Measurements from ENCODE around the gene ATP6V0C.

DNA sequence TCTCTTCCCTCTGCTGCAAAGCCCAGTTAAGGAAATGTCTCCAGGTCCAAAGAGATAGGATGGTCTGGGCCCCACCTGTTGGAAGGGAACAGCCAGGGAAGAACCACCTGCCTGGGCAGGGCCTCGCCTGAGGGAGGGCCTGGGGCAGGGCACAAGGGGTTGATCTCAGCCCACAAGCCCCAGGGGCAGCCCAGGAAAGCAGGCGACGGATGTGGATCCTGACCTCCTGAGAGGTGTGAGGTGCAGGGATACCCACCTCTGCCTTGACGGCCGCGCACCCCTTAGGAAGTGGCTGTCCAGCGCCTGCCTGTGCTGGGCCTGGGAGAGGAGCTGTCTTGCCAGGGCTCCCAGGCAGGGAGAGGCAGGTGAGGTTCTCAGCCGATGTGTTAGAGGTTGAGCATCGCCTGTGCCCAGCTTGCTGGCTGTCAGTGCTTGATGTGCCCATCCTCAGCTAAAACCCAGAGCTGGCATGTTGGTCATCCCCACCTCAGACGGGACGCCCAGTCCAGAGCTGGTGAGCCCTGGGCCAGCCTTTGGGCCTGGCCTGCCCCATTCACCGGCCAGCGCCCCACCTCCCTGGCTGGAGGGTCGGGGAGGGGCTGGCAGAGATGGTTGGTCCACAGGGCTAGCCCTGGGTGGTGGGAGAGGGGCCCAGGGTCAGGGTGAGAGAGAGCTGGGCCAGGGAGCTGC is 17.0 kb downstream of the ATP6V0C start:
- TF ChIP-seq, protein P1, sequence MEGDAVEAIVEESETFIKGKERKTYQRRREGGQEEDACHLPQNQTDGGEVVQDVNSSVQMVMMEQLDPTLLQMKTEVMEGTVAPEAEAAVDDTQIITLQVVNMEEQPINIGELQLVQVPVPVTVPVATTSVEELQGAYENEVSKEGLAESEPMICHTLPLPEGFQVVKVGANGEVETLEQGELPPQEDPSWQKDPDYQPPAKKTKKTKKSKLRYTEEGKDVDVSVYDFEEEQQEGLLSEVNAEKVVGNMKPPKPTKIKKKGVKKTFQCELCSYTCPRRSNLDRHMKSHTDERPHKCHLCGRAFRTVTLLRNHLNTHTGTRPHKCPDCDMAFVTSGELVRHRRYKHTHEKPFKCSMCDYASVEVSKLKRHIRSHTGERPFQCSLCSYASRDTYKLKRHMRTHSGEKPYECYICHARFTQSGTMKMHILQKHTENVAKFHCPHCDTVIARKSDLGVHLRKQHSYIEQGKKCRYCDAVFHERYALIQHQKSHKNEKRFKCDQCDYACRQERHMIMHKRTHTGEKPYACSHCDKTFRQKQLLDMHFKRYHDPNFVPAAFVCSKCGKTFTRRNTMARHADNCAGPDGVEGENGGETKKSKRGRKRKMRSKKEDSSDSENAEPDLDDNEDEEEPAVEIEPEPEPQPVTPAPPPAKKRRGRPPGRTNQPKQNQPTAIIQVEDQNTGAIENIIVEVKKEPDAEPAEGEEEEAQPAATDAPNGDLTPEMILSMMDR (IDR thresholded peaks at IDR 0.05): no peak
- TF ChIP-seq POLR2A (IDR thresholded peaks at IDR 0.05): no peak

Measured in body of pancreas (tissue), 4 donors.